ENCODE data around the gene PAQR9.

The PAQR9 gene

DNA sequence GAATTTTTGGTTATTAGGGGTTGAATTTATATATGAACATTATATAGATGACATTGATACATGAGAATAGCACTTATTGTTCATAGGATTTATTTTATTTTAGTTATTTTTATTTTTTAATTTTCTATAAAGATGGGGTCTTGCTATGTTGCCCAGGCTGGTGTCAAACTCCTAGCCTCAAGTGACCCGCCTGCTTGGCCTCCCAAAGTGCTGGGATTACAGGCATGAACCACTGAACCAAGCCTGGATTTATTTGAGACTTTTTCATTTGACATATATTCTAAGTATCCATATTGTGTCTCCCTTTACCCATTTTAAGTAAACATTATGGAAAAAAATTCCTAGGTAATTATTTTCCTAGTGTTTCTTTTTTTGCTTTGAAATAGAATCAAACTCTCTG is 12.5 kb downstream of the PAQR9 start:
- DNase-seq (ENCODE audit: low spot score), result no peak

DNA sequence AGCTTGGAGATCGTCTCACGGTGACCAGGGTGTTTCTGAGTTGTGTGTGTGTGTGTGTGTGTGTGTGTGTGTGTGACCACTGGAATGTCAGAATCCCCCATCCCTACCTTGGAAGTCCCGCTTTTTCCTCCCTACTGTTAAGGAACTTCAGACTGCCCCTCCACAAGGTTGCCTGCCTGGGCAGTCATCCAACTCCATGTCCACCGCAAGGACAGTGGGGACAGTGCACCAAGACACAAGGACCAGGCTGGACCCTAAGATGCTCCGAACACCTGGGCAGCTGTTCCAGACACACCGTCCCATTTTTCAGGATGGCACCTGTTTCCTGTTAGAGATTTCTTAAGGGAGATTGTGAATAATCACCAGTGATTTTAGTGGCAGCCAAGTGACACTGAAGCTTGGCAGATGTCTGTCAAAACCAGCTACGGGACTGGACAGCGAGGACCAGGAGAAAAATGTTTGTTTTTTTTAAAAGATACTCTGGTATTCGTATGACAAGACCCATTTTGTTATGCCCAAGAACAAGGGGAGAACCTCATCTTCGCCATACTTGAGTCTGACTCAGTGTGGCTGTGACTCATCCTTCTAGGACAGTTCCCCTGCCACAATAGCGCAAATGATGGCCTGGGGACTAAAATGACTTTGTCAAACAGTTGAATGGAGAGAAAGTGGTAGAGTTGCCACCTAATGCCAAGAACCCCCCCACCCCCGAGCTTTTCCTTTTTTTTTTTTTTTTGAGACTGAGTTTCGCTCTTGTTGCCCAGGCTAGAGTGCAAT is 15.5 kb downstream of the PAQR9 start:
- peak; percentile 17 for DNase-seq (ENCODE audit: low spot score)

DNA sequence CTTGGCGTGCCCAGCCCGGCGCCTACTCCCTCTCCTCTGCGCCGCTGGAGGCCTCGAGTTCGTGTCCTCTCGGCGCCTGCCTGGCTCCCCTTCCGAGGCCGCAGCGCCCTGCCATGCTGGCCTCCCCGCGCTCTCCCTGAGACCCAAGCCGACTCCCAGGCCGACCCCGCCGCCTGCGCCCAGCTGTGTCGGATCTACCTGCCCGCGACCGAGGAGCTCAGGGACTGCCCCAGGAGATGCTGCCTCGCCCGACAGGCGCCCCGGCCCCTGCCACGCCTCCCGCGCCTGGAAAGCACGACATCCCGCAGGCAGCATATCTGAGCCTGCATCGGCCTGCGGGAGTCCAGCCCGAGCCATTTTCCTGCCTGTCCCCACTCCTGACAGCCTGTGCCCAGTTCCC is 16.1 kb downstream of the PAQR9 start:
- DNase-seq (ENCODE audit: low spot score), result no peak

DNA sequence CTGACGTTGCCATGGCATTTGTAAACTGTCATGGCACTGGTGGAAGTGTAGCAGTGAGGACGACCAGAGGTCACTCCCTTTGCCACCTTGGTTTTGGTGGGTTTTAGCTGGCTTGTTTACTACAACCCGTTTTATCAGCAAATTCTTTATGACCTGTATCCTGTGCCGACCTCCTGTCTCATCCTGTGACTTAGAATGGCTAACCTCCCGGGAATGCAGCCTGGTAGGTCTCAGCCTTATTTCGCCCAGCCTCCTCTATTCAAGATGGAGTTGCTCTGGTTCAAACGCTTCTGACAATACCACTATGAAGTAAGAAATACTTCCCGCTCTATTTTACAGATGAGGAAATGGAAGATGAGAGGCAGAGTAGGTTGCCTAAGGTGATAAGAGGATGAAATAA is 16.6 kb downstream of the PAQR9 start:
- no peak for DNase-seq (ENCODE audit: low spot score)

DNA sequence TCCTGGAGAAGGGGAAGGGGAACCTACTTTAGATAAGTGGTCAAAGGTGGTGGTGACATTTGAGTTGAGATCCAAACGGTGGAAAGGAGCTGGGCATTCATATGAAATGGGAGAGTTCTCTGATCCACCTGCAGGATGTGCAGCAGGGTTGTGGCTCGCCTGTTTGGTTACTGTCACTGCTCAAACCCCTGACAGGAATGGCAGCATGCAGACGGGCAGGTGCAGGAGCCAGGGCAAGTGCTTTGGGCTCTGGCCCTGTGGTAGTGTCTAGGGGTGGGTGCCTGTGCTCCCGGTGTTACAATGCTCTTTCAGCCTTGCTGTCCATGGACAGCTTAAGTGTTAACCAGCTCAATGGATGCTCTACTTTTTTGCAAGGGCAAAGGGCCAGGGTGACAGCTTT is 18.5 kb downstream of the PAQR9 start:
- DNase-seq (ENCODE audit: low spot score), result no peak

DNA sequence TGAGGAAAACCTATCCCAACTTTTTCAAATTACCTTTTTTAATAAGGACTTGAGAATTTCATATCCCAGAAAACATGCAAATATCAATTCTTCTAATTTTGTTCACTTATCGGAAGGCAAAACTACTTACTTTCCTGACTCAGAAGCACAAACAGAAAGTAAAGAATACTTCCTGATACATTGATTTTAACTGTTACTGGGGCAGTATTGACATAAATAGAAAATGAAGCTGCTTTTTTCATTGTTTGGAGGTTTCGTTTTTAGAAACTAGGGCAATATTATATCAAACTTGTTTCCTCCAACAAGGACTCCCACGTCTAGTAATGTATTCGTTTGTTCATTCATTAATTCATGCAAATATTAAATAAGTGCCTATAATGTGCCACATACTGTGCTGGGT is 19.1 kb downstream of the PAQR9 start:
- DNase-seq (ENCODE audit: low spot score), result no peak

DNA sequence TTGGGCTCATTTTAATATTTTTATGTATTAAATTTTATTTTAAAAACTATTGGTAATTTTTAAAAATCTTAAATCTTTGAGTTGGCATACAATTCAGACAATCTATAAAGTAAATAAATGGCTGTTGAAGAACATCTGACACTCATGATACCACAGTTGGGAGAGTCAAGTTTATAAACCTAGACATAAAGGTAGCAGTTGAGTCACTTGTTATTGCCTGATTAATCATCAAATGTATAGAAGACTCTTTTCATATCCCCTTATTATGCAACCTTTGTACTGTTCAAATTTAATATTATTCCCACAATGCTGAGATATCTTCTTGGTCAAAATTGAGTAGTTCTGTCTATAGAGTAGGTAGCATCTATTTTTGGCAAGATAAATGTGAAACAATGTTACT is 19.6 kb downstream of the PAQR9 start:
- no peak for DNase-seq (ENCODE audit: low spot score)

DNA sequence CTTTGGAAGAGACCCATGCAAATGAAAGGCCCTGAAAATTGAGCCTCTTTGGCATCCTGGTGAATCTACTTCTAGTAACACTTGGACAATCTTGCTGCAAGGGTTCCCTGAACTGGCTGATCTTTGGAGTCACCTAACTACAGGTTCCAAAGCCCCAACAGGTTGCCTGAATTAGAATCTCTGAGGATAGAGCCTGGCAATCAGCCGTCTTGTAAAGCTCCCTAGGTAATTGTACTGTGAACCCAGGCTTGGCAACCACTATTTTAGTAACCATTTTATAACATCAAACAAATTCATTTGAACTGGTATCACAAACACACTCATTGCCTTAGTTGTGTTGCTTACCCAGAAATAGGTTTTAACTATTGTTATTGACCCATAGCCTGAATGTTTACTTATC is 20.1 kb downstream of the PAQR9 start:
- no peak for DNase-seq (ENCODE audit: low spot score)

DNA sequence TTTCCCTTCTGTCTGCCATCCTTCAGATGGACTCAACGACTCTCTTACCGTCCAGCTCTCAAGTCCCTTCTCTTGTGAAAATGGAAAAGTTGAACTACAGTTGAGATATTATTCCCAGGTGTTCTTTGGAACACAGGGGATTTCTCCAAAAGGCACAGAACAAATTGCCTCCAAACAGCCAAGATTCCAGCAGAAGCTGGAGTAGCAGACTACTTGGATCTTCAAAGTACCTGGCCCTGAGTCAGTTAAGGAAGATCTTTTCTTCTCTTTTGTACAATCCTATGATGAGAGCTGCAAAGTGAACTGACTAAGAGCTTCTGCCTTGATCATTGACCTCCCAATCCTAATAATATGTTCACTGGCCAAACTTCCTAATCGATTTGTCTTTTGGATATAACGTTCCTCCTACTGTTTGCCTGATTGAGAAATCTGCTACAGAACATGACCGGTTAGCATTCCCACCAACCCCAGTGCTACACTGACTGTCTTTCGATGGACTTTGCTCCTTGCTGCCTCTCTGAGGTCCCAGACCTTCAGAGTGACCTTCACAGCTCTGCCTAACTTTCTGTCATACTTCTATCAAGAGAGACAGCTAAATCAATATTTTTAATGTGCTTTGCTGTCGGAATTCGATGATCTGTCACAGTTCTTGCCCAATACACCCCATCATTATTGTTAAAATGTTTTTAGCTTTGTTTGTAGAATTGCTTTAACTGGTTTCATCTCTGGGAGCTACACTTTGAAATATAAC is 21.9 kb downstream of the PAQR9 start:
- no peak for DNase-seq (ENCODE audit: low spot score)

DNA sequence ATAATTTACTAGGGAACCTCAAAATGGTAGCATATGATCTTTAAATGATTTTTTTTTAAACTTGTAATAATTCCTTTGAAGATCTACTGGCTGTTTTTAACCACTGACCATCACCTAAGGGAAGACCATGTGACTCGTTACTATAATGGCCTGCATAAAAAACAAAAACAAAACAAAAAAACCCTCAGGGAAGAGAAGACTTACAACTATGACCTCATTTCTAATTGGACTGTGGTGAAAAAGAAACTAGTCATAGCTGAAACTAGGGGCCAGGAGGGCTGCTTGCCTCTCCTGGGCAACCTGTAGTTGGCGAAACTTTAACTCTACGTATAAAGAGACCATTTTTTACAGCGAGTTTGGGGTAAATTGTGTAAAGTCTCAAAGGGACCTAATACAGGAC is 23.0 kb downstream of the PAQR9 start:
- no peak for DNase-seq (ENCODE audit: low spot score)

DNA sequence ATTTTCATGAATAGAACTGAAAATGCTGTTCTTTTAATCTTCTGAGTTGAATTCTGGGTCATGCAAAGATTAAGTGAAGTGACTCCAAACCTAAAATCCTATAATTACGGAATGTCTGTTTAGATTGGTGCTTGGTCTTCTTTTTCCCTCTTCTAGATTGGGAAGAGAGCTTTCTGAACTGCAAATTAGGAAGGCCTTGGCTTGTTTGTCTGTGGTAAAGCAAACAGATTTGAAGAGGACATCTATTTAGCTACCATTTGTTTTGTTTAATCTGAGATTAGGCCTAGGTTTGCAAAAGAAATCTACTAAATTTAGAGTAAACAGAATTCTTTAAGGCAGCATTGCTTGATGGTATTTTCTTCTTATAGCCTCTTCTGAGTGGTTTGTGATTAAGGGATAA is 23.5 kb downstream of the PAQR9 start:
- no peak for DNase-seq (ENCODE audit: low spot score)

DNA sequence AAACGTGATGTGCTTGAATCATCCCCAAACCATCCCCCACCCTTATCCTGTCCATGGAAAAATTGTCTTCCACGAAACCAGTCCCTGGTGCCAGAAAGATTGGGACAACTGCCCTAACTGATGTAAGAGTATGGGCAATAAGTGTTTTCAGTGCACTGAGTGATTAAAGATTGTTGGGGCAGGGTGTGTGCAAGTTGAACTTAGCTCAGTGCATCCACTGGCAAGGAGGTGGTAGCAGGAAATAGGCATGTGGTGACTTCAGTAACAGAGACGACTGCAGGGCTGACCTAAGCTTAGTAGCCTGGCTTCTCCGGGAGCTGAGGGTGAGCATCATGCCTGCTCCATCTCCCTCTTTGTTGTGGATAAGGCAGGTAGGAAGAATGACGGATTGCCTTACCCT is 27.5 kb downstream of the PAQR9 start:
- no peak for DNase-seq (ENCODE audit: low spot score)

DNA sequence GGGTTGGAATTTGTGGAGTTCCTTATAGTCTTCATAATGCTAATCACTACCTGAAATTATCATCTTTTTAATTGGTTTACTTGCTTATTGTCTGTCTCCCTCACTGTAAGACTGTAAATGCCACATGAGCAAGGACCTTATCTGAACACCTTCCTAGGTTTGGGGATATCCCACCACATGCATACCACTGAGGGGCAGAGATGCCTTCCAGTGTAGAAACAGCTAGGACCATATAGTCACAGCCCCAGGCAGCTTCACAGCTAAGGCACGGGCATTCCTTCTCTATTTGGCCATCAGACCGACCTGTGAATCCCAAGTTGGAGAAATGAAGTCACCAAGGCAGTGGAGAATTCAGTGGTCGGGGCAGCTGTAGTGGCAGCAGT is 28.6 kb downstream of the PAQR9 start:
- DNase-seq (ENCODE audit: low spot score), result no peak

DNA sequence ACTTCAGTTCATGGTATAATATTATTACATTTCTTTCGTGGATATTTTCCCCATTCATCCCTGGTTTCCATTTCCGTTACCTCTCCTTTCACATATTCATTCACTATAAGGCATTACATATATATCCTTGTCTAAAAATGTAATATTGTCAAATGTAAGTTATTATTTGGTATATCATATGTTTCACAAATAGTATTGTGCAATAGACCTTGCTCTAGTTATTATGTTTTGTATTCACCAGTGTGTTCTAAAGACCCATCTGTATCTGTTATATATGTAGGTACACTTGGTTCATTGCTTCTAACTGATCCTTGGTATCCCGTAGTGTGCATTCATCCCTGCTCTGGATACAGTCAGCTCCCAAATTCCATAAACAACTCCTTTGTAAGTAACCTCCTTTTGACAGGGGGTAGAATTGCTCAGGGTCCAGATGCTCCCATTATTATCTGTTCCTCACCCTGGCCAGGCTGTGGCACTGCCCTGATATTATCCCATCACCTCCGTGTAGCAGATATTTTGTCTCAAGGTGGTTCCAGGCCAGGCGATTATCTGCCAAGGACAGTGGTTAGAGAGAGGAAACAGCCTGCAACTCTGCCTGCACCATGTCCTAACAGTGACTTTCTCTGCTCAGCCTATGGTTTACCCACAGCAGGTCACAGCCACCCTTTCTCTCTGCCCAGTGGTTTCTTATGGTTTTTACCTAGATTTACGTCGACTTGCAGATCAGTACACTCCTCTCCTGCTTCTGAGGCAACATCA is 29.2 kb downstream of the PAQR9 start:
- DNase-seq (ENCODE audit: low spot score), result no peak

DNA sequence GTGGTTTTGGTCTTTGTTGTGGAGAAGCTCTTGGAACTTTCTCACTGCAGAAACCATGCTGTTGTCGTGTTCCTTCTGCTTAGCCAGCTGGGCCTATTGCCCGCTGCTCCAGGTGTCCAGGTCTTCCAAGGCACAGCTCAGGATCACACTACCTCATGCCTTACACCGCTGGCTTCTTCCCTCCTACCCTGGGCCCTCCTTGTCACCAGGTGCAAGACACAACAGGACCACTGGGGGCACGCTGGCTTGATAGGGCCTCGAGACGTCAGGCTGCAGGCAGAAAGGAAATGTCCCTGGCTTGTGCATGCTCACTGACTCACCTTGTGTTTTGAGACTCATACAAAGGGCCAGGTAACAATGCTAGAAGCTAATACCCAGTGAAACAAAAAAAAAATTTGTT is 32.3 kb downstream of the PAQR9 start:
- DNase-seq (ENCODE audit: low spot score), result peak; percentile 28

DNA sequence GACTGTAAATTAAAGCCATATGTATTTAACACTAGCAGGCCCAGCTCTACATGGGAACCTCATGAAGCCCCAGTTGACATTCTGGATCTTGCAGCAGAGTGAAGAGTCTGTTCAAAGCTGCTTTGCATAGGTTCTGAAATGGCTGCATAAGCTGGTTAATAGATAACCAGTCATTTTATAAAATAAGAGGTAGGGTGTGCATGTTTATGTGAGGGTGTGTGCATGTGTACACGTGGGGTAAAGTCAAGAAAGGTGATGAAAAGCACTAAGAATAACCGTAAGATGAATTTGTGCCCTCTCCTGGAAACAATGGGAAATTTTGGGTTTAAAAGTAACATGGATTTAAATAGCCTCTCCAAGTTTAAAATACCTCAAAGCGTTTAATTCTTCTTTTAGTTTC is 33.0 kb downstream of the PAQR9 start:
- DNase-seq (ENCODE audit: low spot score), result no peak

DNA sequence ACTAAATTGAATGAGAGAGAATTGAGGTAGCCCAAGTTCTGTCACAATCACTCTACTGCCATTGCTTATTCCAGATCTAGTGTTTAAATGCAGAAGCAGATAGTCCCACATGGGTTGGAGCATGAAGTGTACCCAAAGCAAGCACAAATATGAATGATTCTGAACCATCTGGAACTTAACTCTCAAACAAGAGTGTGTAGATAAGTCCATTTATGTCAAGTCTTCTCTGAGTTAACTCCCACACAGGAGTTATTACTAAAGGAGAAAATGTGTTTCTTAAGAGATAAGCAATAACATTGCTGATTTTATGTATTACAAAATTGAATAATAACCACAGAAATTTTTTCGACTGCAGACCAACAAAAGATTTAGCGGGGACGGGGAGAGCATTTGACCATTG is 33.6 kb downstream of the PAQR9 start:
- no peak for DNase-seq (ENCODE audit: low spot score)

DNA sequence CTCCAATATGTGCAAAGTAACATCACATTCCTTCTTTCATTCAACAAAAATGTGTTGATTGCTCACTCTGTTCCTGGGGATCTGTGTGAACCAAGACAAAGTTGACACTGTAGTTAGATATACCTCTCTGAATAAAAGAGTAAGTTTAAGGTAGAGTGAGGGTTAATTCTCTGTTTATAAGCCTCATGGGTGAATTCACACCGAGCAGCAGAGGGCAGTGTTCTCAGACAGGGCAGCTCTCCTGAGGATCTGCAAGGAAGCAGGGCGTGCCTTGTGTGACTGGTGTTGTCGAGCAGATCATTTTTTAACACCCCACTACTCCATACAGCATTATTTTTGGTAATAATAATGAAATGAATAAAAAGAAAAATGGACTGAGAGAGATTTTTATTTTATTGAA is 34.4 kb downstream of the PAQR9 start:
- DNase-seq (ENCODE audit: low spot score), result peak; percentile 21

DNA sequence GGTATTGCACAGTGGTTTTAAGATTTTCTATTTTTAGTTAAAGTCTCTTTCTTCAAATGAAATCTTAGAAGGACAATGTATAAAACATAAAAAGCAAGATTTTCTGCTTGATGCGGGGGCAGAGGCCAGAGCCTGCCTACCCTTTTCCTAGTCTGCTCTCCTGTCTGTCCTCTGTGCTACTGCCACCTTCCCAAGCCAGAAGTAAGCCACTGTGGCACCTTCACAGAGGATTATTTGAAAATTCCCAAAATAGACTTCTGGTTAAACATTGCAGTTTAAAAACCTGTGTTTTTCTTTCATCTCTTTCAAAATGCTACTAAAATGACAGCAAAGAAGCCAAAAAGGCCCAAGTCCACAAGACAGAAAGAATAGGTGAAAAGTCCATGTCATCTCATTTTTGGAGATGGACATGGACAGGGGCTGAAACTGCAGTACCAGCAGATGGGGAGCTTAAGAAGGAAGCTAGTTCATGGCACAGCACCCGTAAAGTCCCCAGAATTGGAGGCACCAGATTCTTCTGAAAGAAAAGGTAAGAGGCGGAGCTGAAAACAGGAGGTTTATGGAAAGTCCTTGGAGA is 37.0 kb downstream of the PAQR9 start:
- no peak for DNase-seq (ENCODE audit: low spot score)

DNA sequence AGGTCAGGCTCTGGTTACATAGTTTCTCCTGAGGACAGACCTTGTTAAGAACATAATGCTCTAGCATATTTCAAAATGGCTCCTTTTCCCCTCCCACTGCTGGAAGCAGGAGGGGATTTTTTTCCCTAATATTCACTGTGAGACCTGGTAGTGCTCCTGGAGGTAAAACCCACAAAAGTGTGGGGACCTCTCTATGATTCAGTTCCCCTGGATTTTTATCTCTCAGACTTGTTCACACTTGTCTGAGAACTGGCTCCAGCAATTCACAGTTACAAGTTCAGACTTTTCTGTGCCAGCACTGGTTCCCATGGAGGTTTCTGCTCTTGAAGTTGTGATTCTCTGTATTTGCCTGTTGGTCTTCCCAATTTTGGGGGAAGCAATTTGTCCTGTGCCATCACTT is 38.3 kb downstream of the PAQR9 start:
- DNase-seq (ENCODE audit: low spot score), result no peak

DNA sequence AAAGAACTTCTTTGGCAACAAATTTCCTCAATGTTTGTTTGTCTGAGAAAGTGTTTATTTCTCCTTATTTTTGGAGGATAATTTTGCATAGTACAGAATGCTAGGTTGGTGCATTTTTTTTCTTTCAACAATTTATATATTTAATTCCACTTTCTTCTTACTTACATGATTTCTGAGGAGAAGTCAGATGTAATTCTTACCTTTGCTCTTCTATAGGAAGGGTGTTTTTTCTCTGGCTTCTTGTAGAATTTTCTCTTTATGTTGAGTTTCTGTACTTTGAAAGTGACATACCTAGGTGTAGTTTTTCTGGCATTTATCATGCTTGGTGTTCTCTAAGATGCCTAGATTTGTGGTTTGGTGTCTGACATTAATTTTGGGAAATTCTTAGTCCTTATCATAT is 39.8 kb downstream of the PAQR9 start:
- no peak for DNase-seq (ENCODE audit: low spot score)

DNA sequence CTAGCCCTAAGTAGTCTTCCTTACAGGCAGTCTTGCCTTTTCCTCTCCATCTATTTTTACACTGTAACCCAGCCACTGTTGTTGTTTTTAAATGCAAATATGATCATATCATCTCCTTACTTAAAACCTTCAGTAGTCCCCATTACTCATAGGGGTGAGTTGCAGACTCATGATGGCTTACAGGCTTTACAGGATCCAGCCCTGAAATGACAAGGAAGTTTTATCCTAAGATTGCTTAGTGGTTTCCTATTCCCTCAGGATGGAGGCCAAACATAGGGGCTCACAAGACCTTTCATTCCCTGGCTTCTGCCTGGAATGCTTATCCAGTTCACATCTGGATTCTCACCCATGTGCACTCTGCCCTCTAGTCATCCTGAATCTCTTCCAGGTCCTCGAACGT is 46.9 kb downstream of the PAQR9 start:
- DNase-seq (ENCODE audit: low spot score), result no peak

DNA sequence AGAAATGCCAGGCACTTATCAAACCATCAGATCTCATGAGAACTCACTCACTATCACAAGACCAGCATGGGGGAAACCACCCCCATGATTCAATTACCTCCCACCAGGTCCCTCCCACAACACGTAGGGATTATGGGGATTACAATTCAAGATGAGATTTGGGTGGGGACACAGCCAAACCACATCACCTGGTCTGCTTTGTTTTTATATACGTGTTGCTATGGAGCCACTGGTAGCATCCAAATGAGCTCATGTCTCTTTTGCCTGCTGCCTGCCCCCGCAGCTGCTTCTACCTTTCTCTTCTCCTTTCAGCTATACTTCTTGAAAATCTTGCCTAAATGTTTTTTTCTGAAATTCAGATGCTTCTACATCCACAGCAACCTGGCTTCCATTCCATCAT is 47.8 kb downstream of the PAQR9 start:
- no peak for DNase-seq (ENCODE audit: low spot score)
